LHCN-M2 (cell line): ENCODE measurements around the gene C13orf46. TPM values are rescaled to one million over a fixed set of nuclear protein-coding genes. Genes with fewer than 3 reads are reported as not detected.
"Not testable (repeated sequence)": the region's sequence is repeated elsewhere in the genome, so short reads cannot be mapped to it uniquely, and the experiment has no call there.

Source experiments
- DNase-seq: peaks from one replicate; pipeline ENCODE4 v3.0.0-alpha.2; 2012; ENCODE audit warnings: low read depth
- total RNA-seq: library from RNA; depleted of rRNA; stranded (reverse); fragments of >200 nt; gene quantifications from 2 replicates; pipeline ENCODE4 v1.2.3, GENCODE V29; 2014

The C13orf46 gene
- total RNA-seq, 1 experiment from 2014 or later = 0.11 TPM

DNA sequence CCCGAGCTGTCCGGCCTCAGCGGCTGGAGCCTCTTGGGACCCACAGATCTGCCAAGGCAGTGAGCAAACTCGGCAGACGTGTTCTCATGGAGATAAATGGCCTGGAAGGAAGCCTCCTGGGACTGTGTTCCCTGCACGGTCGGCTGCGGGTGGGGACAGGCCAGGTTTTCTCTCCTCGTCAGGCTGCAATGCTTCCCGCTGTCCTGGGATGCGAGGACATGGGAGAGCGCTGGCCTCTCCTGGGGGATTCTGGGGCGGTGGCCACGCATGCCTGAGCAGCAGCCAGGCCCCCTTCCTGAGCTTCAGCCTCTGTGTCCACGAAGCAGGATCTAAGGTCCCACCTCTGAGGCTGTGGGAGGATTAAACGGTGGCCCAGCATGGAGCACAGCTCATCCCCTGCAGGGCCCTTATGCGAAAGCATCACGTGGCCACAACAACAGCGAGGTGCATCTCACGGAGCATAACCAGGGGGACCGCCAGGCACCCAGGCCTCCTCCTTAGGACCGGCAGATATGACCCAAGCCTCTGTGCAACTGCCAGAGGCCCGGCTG lies 21.2 kb upstream of the C13orf46 start:
- no peak for DNase-seq

DNA sequence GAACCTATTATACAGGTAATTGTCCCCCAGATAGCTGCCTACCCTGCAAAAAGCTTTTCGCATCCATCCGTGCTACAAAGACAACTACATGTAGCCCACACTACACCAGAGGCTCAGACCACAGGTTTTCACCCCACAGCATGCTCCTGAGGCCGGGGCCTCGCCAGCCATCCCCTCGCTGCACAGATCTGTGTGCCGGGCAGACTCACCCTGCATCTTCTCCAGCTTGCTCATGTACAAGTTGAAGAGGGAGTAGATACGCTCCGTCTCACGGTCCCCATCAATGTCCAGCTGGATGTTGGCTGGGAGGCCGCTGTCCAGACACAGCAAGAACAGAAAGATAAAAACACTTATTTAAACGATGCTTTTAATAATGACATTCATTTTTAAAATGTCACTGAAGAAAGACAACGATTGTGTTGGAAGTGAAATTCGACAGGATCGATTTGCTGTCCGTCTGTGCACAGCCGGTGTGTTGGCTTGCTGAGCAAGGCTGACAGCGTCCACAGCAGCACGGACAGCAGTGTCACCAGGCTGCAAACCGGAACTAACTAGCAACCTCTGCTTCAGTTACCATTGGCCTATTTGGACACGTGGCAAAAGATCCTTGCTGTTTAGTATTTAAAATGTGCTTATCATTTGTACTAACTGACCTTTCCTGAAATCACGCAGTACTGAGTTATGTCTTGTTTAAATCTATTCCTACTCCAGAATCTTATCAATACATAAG lies 18.6 kb upstream of the C13orf46 start:
- DNase-seq = no peak

DNA sequence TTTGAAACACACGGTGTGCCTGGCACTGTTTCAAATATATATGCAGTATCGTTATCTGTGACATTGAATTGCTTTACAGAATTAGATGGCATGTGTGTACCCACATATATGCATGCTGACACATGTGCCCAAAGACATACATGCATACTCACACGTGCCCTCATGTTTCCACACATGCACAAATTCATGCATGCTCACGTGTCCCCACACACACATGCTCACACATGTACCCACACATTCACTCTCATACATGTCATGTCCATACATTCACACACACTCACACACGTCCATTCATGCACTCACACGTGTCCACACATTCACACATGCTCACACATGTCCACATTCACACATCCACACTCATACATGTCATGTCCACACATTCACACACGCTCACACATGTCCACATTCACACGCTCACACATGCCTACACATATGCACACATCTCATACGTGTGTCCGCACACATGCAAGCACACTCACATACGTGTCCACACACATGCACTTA lies 17.9 kb upstream of the C13orf46 start:
- no peak for DNase-seq

- peak; percentile 91 for DNase-seq
Observed at GRCh38 chr13:113991191-113991669, 17.4 kb upstream of the C13orf46 start.

- no peak for DNase-seq
Observed at GRCh38 chr13:113990321-113990837, 16.5 kb upstream of the C13orf46 start.

DNA sequence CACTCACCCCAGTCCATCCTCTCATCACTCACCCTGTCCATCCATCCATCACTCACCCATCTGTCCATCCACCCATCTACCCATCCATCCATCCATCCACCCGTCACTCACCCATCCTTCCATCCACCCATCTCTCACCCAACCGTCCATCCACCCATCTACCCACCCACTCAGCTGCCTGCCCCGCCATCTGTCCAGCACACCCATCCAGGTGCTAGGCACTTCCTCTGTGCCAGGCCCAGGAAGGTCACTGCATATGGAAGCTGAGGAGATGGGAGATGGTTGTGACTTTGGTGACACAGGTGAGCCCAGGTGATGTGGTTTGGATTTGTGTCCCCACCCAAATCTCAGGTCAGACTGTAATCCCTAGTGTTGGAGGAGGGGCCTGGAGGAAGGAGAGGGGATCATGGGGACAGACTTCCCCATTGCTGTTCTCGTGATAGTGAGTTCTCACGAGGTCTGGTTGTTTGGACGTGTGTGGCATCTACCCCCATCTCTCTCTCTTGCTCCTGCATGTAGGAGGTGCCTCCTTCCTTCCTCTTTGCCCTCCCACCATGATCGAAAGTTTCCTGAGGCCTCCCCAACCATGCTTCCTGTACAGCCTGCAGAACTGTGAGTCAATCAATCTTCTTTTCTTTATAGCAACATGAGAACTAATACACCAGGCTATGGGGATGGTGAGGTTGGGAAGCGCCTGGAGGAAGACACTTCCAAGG lies 15.9 kb upstream of the C13orf46 start:
- DNase-seq = no peak

DNA sequence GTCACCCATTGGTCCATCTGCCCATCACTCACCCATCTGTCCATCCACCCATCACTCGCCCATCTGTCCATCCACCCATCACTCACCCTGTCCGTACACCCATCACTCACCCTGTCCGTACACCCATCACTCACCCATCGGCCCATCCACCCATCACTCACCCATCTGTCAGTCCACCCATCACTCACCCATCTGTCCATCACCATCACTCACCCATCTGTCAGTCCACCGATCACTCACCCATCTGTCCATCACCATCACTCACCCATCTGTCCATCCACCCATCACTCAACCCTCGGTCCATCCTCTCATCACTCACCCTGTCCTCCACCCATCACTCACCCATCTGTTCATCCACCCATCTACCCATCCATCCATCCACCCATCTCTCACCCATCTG lies 15.0 kb upstream of the C13orf46 start:
- not testable (repeated sequence) for DNase-seq

DNA sequence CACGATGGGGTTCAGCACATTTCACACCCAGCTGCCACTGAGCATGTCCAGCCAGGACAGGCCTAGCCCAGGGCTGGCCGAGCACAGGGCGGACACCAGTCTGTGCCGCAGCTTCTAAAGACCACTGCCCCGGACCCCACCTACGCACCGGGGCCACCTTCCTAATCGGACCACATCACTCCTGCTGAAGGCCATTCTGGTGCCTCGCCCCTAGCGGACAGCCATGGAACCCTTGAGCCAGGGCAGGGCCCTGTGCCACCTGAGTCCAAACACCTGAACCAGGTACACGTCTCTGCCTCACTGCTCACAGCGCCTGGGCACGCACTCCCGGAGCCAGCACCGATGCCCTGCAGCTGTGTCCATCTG lies 8.4 kb upstream of the C13orf46 start:
- DNase-seq = no peak

- no peak for DNase-seq
Observed at GRCh38 chr13:113981611-113982295, 7.9 kb upstream of the C13orf46 start.

GRCh38 chr13:113981194-113981605 lies 7.3 kb upstream of the C13orf46 start:
- peak; percentile 49 for DNase-seq

GRCh38 chr13:113980489-113981064 lies 6.7 kb upstream of the C13orf46 start:
- DNase-seq = no peak

DNA sequence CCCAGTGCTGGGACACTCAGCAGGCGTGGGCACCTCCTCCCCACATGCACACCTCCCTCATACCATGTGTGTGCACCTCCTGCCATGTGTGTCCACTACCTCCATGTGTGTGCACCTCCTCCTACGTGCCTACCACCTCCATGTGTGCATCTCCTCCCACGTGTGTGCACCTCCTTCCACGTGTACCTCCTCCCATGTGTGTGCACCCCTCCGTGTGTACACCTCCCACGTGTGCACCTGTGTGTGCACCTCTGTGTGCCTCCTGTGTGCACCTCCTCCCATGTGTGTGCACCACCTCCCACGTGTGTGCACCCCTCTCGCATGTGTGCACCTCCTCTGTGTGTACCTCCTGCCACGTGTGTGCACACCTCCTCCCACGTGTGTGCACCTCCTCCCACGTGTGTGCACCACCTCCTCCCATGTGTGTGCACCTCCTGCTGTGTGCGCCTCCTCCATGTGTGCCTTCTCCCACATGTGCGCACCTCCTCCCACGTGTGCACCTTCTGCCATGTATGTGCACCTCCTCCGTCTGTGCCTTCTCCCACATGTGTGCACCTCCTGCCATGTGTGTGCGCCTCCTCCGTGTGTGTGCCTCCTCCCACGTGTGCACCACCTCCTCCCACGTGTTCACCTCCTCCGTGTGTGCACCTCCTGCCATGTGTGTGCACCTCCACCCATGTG lies 6.1 kb upstream of the C13orf46 start:
- DNase-seq = no peak

- no peak for DNase-seq
Observed at GRCh38 chr13:113978741-113979481, 5.0 kb upstream of the C13orf46 start.

DNA sequence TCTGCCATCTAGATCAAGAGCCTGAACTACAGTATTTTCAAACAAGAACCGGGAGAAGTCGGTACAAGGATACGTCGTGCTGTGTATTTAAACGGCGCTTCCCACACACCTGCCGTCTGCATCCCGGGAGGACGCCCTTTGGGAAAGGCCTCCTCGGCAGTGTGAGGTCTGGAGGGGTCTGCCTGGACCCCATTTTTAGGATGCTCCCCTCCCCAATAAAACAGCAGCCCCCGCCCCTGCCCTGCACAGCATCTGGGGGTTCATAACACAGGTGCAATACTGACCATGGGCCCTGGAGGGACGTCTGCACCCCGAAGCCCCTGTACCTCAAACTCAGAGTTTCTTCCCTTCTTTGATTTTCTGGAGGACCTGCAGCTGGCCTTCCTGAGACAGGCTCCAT lies 4.1 kb upstream of the C13orf46 start:
- no peak for DNase-seq

GRCh38 chr13:113976711-113977684 lies 3.1 kb upstream of the C13orf46 start:
- peak; percentile 77 for DNase-seq

- no peak for DNase-seq
Observed at GRCh38 chr13:113975416-113975815, 1.5 kb upstream of the C13orf46 start.

DNA sequence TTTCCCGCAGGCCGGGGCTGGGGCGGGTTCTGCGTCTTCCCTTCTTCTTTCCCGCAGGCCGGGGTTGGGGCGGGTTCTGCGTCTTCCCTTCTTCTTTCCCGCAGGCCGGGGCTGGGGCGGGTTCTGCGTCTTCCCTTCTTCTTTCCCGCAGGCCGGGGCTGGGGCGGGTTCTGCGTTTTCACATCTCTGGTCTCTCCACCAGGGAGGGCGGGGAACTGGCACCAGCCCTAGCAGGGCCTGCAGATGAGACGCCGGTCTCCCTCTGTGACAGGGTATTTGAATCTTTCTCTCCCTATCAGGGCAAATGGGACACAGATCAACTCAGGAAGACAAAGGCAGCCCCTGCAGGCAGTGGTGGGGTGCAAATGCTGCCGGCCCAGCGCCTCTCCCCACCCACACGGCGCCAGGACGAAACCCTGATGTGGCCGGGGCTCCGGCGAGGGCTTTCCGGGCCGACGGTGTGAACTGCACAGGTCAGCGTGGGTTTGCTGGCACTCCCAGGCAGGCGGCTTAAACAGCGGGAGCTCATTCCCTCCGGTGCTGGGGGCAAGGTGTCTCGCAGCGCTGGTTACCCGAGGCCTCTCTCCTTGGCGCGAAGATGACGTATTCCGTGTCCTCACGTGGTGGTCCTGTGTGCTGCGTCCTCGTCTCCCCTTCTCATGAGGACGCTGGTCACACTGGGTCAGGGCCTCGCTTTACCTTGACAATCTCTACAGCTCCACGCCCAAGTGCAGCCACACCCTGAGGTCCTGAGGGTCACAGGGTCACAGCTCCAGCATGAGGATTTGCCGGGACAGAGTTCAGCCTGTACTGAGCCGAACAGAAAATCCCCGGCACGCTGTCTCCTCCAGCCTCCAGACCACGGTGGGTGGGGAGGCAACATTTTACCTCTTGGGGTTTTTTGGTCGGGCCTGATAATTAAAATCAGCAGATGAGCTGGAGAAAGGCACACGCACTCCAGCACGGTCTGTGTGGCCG lies 717 bp upstream of the C13orf46 start:
- no peak for DNase-seq
